Measurements from ENCODE around the gene VARS2.

DNA sequence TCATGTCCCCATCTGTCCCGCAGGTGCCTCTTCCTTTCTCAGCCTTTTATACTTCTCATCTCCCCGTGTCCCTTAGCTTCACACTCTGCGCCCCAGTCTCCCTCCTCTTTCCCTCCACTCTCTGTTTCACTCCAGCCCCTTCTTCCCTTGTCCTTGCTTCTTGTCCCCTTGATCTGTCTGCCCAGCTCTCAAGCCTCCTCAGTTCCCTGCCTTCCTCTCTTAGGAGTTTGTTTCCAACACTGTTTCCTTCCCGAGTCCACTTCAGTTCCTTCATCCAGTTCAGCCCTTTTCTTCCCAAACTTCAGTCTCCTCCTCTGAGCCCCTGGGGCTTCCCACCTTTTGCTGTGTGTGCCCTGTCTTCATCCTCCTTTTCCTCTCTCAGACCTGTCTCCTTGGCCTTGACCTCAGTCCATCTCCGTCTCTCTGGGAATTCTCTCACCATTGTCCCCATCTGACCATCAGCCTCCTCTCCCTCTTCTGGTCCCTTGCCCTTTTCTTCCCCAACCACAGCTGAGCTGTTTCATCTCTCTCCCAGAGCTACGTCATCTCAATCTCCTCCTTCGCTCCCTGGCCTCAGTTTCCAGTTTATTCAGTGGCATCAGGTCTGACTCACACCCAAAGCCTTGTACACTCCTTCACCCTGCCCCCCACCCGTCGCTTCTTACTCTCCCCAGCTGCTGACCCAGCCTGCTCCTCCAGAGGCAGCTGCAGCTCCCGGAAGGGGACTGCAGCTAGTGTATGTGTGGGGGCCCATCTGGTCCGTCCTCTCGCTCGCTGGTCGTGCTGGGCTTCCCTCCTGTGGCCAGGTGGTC, 32.4 kb upstream of the VARS2 start:
- no peak for TF ChIP-seq PPARA (CRISPR knock-in tag; IDR thresholded peaks at IDR 0.05; ENCODE audit: borderline replicate concordance)
- TF ChIP-seq ZNF70 (CRISPR knock-in tag; IDR thresholded peaks at IDR 0.05): no peak
- no peak for TF ChIP-seq ZFP30 (CRISPR knock-in tag; IDR thresholded peaks at IDR 0.05)
- TF ChIP-seq, protein P1, sequence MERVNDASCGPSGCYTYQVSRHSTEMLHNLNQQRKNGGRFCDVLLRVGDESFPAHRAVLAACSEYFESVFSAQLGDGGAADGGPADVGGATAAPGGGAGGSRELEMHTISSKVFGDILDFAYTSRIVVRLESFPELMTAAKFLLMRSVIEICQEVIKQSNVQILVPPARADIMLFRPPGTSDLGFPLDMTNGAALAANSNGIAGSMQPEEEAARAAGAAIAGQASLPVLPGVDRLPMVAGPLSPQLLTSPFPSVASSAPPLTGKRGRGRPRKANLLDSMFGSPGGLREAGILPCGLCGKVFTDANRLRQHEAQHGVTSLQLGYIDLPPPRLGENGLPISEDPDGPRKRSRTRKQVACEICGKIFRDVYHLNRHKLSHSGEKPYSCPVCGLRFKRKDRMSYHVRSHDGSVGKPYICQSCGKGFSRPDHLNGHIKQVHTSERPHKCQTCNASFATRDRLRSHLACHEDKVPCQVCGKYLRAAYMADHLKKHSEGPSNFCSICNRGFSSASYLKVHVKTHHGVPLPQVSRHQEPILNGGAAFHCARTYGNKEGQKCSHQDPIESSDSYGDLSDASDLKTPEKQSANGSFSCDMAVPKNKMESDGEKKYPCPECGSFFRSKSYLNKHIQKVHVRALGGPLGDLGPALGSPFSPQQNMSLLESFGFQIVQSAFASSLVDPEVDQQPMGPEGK (CRISPR knock-in tag; IDR thresholded peaks at IDR 0.05; ENCODE audit: borderline replicate concordance): no peak
- TF ChIP-seq GLIS3 (CRISPR knock-in tag; IDR thresholded peaks at IDR 0.05): no peak
- TF ChIP-seq ARNTL (CRISPR knock-in tag; IDR thresholded peaks at IDR 0.05; ENCODE audit: borderline replicate concordance, low read depth): no peak
- no peak for TF ChIP-seq BACH2 (CRISPR knock-in tag; IDR thresholded peaks at IDR 0.05; ENCODE audit: borderline replicate concordance)
- no peak for TF ChIP-seq ESRRG (CRISPR knock-in tag; IDR thresholded peaks at IDR 0.05)
- no peak for TF ChIP-seq ZFP3 (CRISPR knock-in tag; IDR thresholded peaks at IDR 0.05)
- TF ChIP-seq, protein P2, sequence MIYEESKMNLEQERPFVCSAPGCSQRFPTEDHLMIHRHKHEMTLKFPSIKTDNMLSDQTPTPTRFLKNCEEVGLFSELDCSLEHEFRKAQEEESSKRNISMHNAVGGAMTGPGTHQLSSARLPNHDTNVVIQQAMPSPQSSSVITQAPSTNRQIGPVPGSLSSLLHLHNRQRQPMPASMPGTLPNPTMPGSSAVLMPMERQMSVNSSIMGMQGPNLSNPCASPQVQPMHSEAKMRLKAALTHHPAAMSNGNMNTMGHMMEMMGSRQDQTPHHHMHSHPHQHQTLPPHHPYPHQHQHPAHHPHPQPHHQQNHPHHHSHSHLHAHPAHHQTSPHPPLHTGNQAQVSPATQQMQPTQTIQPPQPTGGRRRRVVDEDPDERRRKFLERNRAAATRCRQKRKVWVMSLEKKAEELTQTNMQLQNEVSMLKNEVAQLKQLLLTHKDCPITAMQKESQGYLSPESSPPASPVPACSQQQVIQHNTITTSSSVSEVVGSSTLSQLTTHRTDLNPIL (CRISPR knock-in tag; IDR thresholded peaks at IDR 0.05; ENCODE audit: low read depth): no peak
- no peak for TF ChIP-seq ZNF8 (CRISPR knock-in tag; IDR thresholded peaks at IDR 0.05)
- no peak for TF ChIP-seq CSDC2 (CRISPR knock-in tag; IDR thresholded peaks at IDR 0.05)
- no peak for TF ChIP-seq OSR1 (CRISPR knock-in tag; IDR thresholded peaks at IDR 0.05)

Measured in SK-N-SH treated with all-trans-retinoic acid at 6 μM for 48 hours (cell line).